CD14-positive monocyte (primary cell): ENCODE measurements around the gene VWC2L. TPM values are rescaled to one million over a fixed set of nuclear protein-coding genes. Genes with fewer than 3 reads are reported as not detected.

Source experiments
- DNase-seq, 3 donors: peaks; one replicate each; pipeline ENCODE4 v3.0.0-alpha.2; 2011 to 2022
- H2AFZ ChIP-seq: 2 replicates; pipeline ENCODE4 v1.6.0; 2012; ENCODE audit warnings: mild to moderate bottlenecking, low read depth, low read length, inconsistent platforms; ENCODE audit not compliant: insufficient read depth, poor library complexity, severe bottlenecking
- H3K27ac ChIP-seq, 2 donors: 1 replicate in 1 of 2; 2 replicates in 1 of 2; pipeline ENCODE4 v1.5.1; 2012 to 2013; ENCODE audit warnings: low read length in 2 of 2, control low read depth in 1 of 2, inconsistent platforms in 1 of 2, low read depth in 1 of 2, mild to moderate bottlenecking in 1 of 2
- H3K27me3 ChIP-seq, 2 donors: one replicate each; pipeline versions ENCODE4 v1.6.0 to v1.6.1; 2011 to 2013; ENCODE audit warnings: low read length in 2 of 2; ENCODE audit not compliant: control insufficient read depth in 2 of 2, insufficient read depth in 2 of 2
- H3K36me3 ChIP-seq, 2 donors: replicated peaks in 1 of 2; 1 replicate in 1 of 2; 2 replicates in 1 of 2; pipeline versions ENCODE4 v1.5.1 to v1.6.1; 2012 to 2013; ENCODE audit warnings: low read length in 2 of 2, control low read depth in 1 of 2, inconsistent platforms in 1 of 2, mild to moderate bottlenecking in 1 of 2; ENCODE audit not compliant: insufficient read depth in 2 of 2, control insufficient read depth in 1 of 2
- H3K4me1 ChIP-seq, 2 donors: 1 replicate in 1 of 2; 2 replicates in 1 of 2; pipeline versions ENCODE4 v1.5.1 to v1.6.1; 2012 to 2013; ENCODE audit warnings: low read length in 2 of 2, control low read depth in 1 of 2, inconsistent platforms in 1 of 2, mild to moderate bottlenecking in 1 of 2, moderate library complexity in 1 of 2; ENCODE audit not compliant: insufficient read depth in 2 of 2, control insufficient read depth in 1 of 2
- H3K4me2 ChIP-seq: replicated peaks from 2 replicates; pipeline ENCODE3; 2012; ENCODE audit warnings: low read length, moderate library complexity, mild to moderate bottlenecking; ENCODE audit not compliant: poor library complexity, severe bottlenecking; ENCODE audit errors: extremely low read depth
- H3K4me3 ChIP-seq, 3 experiments: fragments of 200-600 bp in 1 of 3; sonication (generic) in 1 of 3; replicated peaks in 1 of 3; 1 replicate in 2 of 3; 2 replicates in 1 of 3; pipeline ENCODE4 v1.5.1; 2011 to 2013; ENCODE audit warnings: low read length in 3 of 3, mild to moderate bottlenecking in 3 of 3, control low read depth in 2 of 3, low read depth in 2 of 3, inconsistent platforms in 1 of 3, moderate library complexity in 1 of 3
- H3K79me2 ChIP-seq: 2 replicates; pipeline ENCODE4 v1.6.0; 2012; ENCODE audit warnings: mild to moderate bottlenecking, control low read depth, inconsistent platforms, low read length, moderate library complexity; ENCODE audit not compliant: insufficient read depth
- H3K9ac ChIP-seq: 2 replicates; pipeline ENCODE4 v1.6.0; 2017; ENCODE audit warnings: low read length, mild to moderate bottlenecking; ENCODE audit not compliant: insufficient read depth, poor library complexity, severe bottlenecking
- H3K9me3 ChIP-seq, 2 donors: replicated peaks in 1 of 2; 1 replicate in 1 of 2; 2 replicates in 1 of 2; pipeline versions ENCODE4 v1.5.1 to v1.6.1; 2012 to 2013; ENCODE audit warnings: low read length in 2 of 2, control low read depth in 1 of 2; ENCODE audit not compliant: control insufficient read depth in 1 of 2, insufficient read depth in 1 of 2
- H4K20me1 ChIP-seq: 2 replicates; pipeline ENCODE4 v1.6.0; 2012; ENCODE audit warnings: mild to moderate bottlenecking, low read length, control low read depth, moderate library complexity; ENCODE audit not compliant: insufficient read depth
- H3K27ac Mint-ChIP-seq, 7 donors: one replicate each; pipeline ENCODE4 v1.8.0; 2020; ENCODE audit warnings: mild to moderate bottlenecking in 7 of 7, mixed read lengths in 7 of 7, moderate library complexity in 6 of 7, inconsistent platforms in 2 of 7
- H3K27me3 Mint-ChIP-seq, 3 donors: one replicate each; pipeline ENCODE4 v1.8.0; 2021 to 2022; ENCODE audit warnings: low read depth in 3 of 3, mild to moderate bottlenecking in 3 of 3, mixed read lengths in 3 of 3, moderate library complexity in 3 of 3, inconsistent platforms in 1 of 3
- H3K36me3 Mint-ChIP-seq, 2 donors: one replicate each; pipeline ENCODE4 v1.8.0; 2020; ENCODE audit warnings: mixed read lengths in 2 of 2, inconsistent platforms in 1 of 2, mild to moderate bottlenecking in 1 of 2
- H3K4me1 Mint-ChIP-seq: one replicate; pipeline ENCODE4 v1.8.0; 2020; ENCODE audit warnings: mild to moderate bottlenecking, mixed read lengths
- H3K4me3 Mint-ChIP-seq, 2 donors: one replicate each; pipeline ENCODE4 v1.8.0; 2020; ENCODE audit warnings: mild to moderate bottlenecking in 2 of 2, mixed read lengths in 2 of 2, moderate library complexity in 1 of 2
- H3K9me3 Mint-ChIP-seq, 7 donors: one replicate each; pipeline ENCODE4 v1.8.0; 2020 to 2022; ENCODE audit warnings: mixed read lengths in 7 of 7, mild to moderate bottlenecking in 6 of 7, moderate library complexity in 6 of 7, inconsistent platforms in 2 of 7
- CTCF ChIP-seq: fragments of 200-600 bp; IDR thresholded peaks from one replicate; pipeline ENCODE4 v1.8.0; 2022; ENCODE audit warnings: antibody characterized with exemption, mild to moderate bottlenecking
- WGBS: methylation state at CpG from one replicate; pipeline ENCODE4 v1.1.5; 2013; ENCODE audit warnings: missing lambda C conversion rate; ENCODE audit not compliant: insufficient coverage; 5-methylcytosine and 5-hydroxymethylcytosine counted together
- intact Hi-C, 2 donors: fragments of 100-400 bp; cut with micrococcal nuclease; formaldehyde crosslinking; loops; one replicate each; pipeline versions ENCODE4 v1.15.0 to v1.15.1; 2023
- polyA plus RNA-seq, 3 donors: library from polyadenylated mRNA; depleted of rRNA in 1 of 3; unstranded in 2 of 3; stranded (reverse) in 1 of 3; fragments of 300-500 nt in 2 of 3; fragments of >200 nt in 1 of 3; fragmentation: Illumina TruSeq in 2 of 3; gene quantifications; 1 replicate in 2 of 3; 2 replicates in 1 of 3; pipeline ENCODE4 v1.2.3, GENCODE V29; 2012 to 2021

VWC2L gene
- polyA plus RNA-seq, 3 donors: not detected

GRCh38 chr2:214376618-214377285, 34.1 kb upstream of the VWC2L start:
- H3K4me3 Mint-ChIP-seq: no peak overlapping the region
- Histone ChIP-seq H3K36me3 (no peaks in the 10 kb centered on the region), H4K20me1 (no peaks in the 10 kb centered on the region), H3K9ac (no peak overlapping the region), H3K4me2 (no peak overlapping the region), H2AFZ (no peak overlapping the region), H3K27me3 (no peaks in the 10 kb centered on the region), H3K4me3 (no peak overlapping the region), H3K79me2 (no peaks in the 10 kb centered on the region), H3K27ac (no peak overlapping the region), H3K4me1 (no peaks in the 10 kb centered on the region), H3K9me3 (no peaks in the 10 kb centered on the region)
- 90% methylated on average over 2 of the region's 7 CpGs for WGBS
- intact Hi-C loops: no loop called here
- H3K27ac Mint-ChIP-seq: no peak overlapping the region
- TF ChIP-seq CTCF: no peak
- H3K27me3 Mint-ChIP-seq: no peaks in the 10 kb centered on the region
- H3K9me3 Mint-ChIP-seq: no peaks in the 10 kb centered on the region
- H3K36me3 Mint-ChIP-seq: no peaks in the 10 kb centered on the region
- H3K4me1 Mint-ChIP-seq: no peaks in the 10 kb centered on the region
- DNase-seq: no peak

- H3K27me3 ChIP-seq: no peaks in the 10 kb centered on the region
- H3K4me2 ChIP-seq: no peak overlapping the region
- no peak for TF ChIP-seq CTCF
- no peaks in the 10 kb centered on the region for H3K79me2 ChIP-seq
- H3K27ac ChIP-seq: no peak overlapping the region
- no peaks in the 10 kb centered on the region for H3K4me1 ChIP-seq
- intact Hi-C loops: no loop called here
- Mint-ChIP-seq H3K27ac (no peak overlapping the region), H3K27me3 (no peaks in the 10 kb centered on the region), H3K36me3 (no peaks in the 10 kb centered on the region), H3K4me3 (no peak overlapping the region), H3K9me3 (no peaks in the 10 kb centered on the region), H3K4me1 (no peaks in the 10 kb centered on the region)
- H3K9ac ChIP-seq: no peak overlapping the region
- H3K36me3 ChIP-seq: no peaks in the 10 kb centered on the region
- H4K20me1 ChIP-seq: no peaks in the 10 kb centered on the region
- no peak overlapping the region for H2AFZ ChIP-seq
- whole genome bisulfite sequencing: no CpG with 5 or more reads among the region's 5 CpGs
- DNase-seq: no peak
- H3K9me3 ChIP-seq: no peaks in the 10 kb centered on the region
- H3K4me3 ChIP-seq: no peak overlapping the region
Measured at GRCh38 chr2:214377286-214377624, 33.6 kb upstream of the VWC2L start.
